AG09319 (cell line): Measurements from ENCODE around the gene NEURL1B.

Source experiments
- DNase-seq: peaks from one replicate; pipeline ENCODE4 v3.0.0-alpha.2; 2010; ENCODE audit warnings: low read depth; ENCODE audit errors: extremely low read depth
- TF ChIP-seq, protein P1 (sequence below): IDR thresholded peaks from 2 replicates; pipeline ENCODE4 v1.5.1; 2011; ENCODE audit warnings: low read depth, mild to moderate bottlenecking, inconsistent platforms, low read length, moderate library complexity

NEURL1B gene

DNA sequence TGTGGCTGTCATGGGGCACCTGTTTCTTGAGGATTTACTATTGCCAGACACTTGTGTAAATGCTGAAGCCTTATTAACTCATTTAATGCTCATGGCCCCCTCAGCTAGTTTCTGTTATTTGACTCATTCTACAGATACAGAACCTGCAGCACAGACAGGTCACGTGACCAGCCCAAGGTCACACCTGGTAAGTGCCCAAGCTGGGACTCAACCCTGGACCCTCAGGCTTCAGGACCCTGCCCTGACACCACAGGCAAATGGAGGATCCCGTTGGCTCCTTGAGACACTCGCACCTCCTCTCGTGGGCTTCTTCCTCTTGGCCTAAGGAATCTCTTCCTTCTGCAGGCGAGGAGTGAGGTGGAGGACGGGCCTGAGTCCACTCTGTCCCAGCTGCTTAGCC, 10.6 kb upstream of the NEURL1B start:
- TF ChIP-seq, protein P1, sequence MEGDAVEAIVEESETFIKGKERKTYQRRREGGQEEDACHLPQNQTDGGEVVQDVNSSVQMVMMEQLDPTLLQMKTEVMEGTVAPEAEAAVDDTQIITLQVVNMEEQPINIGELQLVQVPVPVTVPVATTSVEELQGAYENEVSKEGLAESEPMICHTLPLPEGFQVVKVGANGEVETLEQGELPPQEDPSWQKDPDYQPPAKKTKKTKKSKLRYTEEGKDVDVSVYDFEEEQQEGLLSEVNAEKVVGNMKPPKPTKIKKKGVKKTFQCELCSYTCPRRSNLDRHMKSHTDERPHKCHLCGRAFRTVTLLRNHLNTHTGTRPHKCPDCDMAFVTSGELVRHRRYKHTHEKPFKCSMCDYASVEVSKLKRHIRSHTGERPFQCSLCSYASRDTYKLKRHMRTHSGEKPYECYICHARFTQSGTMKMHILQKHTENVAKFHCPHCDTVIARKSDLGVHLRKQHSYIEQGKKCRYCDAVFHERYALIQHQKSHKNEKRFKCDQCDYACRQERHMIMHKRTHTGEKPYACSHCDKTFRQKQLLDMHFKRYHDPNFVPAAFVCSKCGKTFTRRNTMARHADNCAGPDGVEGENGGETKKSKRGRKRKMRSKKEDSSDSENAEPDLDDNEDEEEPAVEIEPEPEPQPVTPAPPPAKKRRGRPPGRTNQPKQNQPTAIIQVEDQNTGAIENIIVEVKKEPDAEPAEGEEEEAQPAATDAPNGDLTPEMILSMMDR = no peak
- DNase-seq = no peak

DNA sequence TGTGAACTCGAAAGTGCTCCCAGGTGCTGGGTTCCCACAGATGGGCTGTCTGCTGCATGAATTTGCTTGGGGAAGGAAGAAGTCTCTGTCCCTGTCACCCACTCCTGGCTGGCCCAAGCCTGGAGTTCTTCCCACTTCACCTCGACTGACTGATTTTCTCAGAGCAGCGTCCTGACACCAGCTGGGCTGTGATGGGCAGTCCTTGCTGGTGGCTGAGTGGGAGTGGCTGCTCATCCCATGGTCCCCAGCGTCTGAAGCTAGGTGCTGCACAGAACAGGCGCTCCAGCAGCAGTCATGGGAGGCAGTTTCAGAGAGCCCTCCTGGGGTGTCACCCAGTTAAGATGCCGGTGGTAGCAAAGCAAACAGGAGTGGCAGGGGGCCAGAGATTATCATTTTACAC, 10.1 kb upstream of the NEURL1B start:
- TF ChIP-seq, protein P1 = no peak
- DNase-seq = no peak

DNA sequence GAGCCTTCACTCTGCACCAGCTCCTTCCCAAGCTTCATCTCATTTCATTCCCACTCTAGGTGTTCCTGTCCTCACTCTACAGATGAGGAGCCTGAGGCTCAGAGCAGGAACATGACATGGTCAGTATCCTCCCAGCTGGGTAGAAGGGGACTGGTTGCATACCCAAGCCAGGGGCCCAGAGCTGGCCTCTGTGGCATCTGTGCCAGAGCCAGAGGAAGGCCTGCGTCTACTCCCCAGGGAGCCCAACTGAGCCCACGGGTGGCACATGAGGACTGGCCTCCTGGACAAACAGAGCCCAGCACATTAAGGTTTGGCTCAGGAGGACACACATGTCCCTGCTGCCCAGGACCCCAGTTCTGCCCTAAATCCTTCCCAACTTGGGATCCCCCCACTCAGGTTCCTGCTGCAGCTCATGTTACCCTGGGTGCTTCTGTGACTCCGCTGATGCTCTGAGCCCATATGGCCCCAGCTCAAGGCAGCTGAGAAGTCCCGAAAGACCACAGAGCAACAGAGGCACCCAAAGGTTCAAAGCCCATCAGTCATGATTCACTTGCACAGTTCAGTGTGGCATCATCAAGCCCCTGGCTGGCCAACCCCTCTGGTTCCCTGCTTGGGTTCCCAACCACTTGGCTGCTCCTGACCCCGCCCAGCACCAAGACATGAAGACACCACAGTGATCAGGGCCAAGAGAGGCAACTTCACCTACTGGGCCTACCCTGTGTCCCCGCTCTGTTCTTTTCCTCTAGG, 8.5 kb upstream of the NEURL1B start:
- DNase-seq = no peak
- TF ChIP-seq, protein P1 = no peak

DNA sequence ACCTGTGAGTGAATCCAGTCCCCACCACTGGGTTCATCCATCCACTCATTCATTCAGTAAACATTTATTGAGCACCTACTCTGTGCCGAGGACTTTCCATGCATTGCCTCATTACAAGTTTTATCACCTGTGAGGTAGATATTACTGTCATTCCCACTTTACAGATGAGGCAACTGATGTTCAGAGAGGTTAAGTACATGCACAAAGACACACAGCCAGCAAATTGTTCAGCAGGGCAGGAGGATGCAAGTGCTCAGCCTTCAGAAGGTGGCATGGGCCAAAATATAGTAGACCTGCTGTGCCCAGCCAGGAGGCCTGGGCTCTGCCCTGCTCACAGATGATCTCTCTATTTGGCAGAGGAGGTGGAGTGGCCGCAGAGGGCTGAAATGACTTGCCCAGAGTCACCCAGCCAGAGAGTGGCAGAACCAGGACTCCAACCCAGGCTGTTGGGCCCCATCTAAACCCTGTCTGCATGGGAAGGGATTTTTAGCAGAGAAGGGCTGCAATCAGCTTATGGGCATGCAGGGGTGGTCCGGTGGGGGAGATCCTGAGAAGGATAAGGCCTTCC, 7.6 kb upstream of the NEURL1B start:
- TF ChIP-seq, protein P1 = no peak
- DNase-seq = no peak

DNA sequence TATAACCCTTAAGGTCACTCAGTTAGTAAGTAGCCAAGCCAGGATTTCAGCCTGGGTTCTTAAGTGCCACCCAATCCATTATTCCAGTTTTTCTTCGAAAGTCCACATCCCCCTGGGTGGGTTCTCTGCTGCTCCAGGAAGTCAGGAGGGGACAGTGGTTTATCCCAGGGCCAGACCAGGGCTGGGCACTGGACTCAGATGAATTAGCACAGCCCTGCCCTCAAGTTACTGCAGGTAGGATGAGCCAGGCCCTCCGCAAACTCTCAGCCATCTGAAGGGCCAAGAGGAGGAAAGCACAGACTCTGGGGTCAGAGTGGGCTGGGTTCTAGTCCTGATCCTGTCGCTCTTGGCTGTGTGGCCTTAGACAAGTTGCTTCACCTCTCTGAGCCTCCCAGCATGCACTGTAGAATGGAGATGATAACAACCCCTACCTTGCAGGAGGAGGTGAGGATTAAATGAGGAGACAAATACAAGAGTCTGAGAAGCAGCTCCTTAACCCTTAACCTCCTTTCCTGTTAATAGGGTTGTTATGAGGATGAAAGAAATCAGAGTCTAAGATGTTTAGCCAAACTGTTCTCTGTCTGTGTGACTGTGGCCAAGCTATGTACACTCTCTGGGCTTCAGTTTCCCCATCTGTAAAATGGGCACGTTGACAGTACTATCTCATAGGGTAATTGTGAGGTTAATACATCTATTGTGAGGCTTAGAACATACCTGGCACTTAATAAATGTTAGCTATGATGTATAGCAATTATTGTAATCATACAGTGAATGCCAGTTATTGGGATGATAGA, 6.8 kb upstream of the NEURL1B start:
- TF ChIP-seq, protein P1 = no peak
- DNase-seq = no peak

DNA sequence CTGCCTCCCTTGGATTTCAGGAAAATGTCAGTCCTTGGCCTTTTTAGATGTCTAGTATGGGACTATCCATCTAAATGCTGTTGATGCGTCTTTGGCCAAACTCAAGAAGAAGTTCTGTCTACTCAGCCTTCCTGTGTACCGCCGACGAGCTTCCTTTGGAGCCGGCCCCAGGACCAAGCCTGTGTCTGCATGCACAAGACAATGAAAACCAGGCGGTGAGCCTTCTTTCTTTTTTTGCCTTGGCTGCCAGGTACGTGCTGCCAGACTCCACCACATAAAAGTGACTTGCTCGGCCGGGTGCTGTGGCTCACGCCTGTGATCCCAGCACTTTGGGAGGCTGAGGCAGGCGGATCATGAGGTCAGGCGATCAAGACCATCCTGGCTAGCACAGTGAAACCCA, 6.0 kb upstream of the NEURL1B start:
- TF ChIP-seq, protein P1 = no peak
- no peak for DNase-seq
